ENCODE results near the gene IMPDH2.

- no peak for TF ChIP-seq SMC3 (IDR thresholded peaks at IDR 0.05; ENCODE audit: low read depth, low read length)
- TF ChIP-seq POLR2A (IDR thresholded peaks at IDR 0.05; ENCODE audit: low read depth, low read length) = no peak
These were observed 8.6 kb downstream of the IMPDH2 start for GRCh38 chr3:49020330-49021212.

Data from IMR-90 (cell line).